AG04449 (cell line): ENCODE results near the gene PHF20.

Experiments used
- CTCF ChIA-PET: fragments of 350-600 bp; formaldehyde crosslinking; extraction: SDS; loops from one replicate; lab custom pipeline; 2021; ENCODE audit warnings: antibody characterized with exemption; lab: Yijun Ruan, JAX
- POLR2A ChIA-PET: fragments of 400-600, 350-600 bp; formaldehyde crosslinking; extraction: SDS; loops from one replicate; lab custom pipeline; 2020; ENCODE audit warnings: antibody characterized with exemption, inconsistent platforms; lab: Yijun Ruan, JAX
- DNase-seq: peaks from one replicate; pipeline ENCODE4 v3.0.0-alpha.2; 2010; ENCODE audit warnings: low read depth, low spot score
- H3K4me3 ChIP-seq: 2 replicates; pipeline ENCODE4 v1.5.1; 2011; ENCODE audit warnings: low read depth, mild to moderate bottlenecking, control low read depth, low read length
- CTCF ChIP-seq: IDR thresholded peaks from one replicate; pipeline ENCODE4 v1.5.1; 2011; ENCODE audit warnings: mild to moderate bottlenecking, moderate library complexity, low read length, control low read depth, inconsistent platforms; ENCODE audit not compliant: insufficient read depth; ENCODE audit errors: missing control alignments

Gene PHF20

GRCh38 chr20:35792740-35793139 is 20.9 kb downstream of the PHF20 start:
- POLR2A ChIA-PET: no interaction called here
- no peak overlapping the region for H3K4me3 ChIP-seq
- DNase-seq: no peak
- no peak for TF ChIP-seq CTCF
- CTCF ChIA-PET: no interaction called here

DNA sequence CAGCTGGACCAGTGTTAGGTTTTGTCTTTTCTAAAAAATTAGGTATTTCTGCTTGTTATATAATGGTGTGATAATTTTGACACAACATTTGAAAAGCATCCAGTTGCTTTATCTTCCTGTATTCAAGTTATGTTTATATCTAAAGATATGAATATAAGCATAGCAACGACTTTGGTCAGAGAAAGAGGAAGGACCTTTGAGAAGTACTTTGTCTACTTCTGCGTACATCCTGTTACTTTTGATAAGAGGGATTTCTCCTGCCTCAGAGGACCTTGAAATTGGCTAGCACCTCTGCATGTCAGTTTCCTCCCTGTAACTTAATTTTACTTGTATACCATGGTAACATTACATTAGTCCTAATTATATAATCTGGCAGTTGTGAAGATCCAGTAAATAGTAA is 24.8 kb downstream of the PHF20 start:
- ChIA-PET POLR2A (no interaction called here), CTCF (no interaction called here)
- TF ChIP-seq CTCF: no peak
- no peak for DNase-seq
- H3K4me3 ChIP-seq: no peak overlapping the region

DNA sequence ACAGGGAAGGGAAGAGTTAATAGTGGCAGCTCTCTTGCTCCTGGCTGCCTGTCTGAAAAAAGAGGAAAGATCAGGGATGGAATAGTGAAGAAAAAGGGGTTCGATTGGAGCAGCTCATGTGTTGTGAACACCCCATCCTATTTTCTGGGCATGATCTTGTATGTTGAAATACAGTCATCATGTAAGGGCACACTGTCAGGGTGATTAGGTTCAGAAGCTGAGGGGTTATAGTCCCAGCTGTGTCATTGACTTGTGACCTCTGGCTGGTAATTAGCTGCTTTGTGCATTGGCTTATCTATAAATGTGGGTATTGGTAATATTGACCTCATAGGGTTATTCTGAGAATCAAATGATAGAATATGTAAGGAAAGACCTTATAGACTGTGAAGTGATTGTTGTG is 30.1 kb downstream of the PHF20 start:
- DNase-seq: no peak
- ChIA-PET POLR2A (no interaction called here), CTCF (interaction anchor here (0.7 kb wide), 1 partner anchor 14 kb away, joined by 3 read pairs; no protein-coding TSS in a partner anchor)
- no peak overlapping the region for H3K4me3 ChIP-seq
- TF ChIP-seq CTCF: no peak

DNA sequence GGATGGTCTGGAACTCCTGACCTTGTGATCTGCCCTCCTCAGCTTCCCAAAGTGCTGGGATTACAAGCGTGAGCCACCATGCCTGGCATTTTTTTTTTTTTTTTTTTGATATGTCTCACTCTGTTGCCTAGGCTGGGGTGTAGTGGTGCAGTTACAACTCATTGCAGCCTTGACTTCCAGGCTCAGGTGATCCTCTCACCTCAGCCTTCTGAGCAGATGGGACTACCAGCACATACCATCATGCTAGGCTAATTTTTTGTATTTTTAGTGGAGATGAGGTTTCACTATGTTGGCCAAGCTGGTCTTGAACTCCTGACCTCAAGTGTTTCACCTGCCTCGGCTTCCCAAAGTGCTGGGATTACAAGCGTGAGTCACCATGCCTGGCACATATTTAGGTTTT is 34.3 kb downstream of the PHF20 start:
- DNase-seq: no peak
- CTCF ChIA-PET: no interaction called here
- TF ChIP-seq CTCF: no peak
- no peak overlapping the region for H3K4me3 ChIP-seq
- POLR2A ChIA-PET: interaction anchor here (0.6 kb wide), 1 partner anchor 288 kb away, joined by 3 read pairs; no protein-coding TSS in a partner anchor

- CTCF ChIA-PET: no interaction called here
- no peak for DNase-seq
- H3K4me3 ChIP-seq: no peak overlapping the region
- TF ChIP-seq CTCF: no peak
- POLR2A ChIA-PET: no interaction called here
Observed at GRCh38 chr20:35807877-35808276, 36.1 kb downstream of the PHF20 start.

GRCh38 chr20:35820715-35821114 is 48.9 kb downstream of the PHF20 start:
- POLR2A ChIA-PET: no interaction called here
- CTCF ChIA-PET: no interaction called here
- H3K4me3 ChIP-seq: no peak overlapping the region
- TF ChIP-seq CTCF: no peak
- no peak for DNase-seq
